Fibroblast of the aortic adventitia (primary cell): ENCODE results near the gene ATP4A. TPM values are rescaled to one million over a fixed set of nuclear protein-coding genes. Genes with fewer than 3 reads are reported as not detected.

Source experiments
- DNase-seq: peaks from one replicate; pipeline ENCODE4 v3.0.0-alpha.2; 2010; ENCODE audit warnings: low read depth
- H3K4me3 ChIP-seq: 2 replicates; pipeline ENCODE4 v1.5.1; 2011; ENCODE audit warnings: low read depth, mild to moderate bottlenecking, control low read depth, low read length, moderate library complexity
- total RNA-seq: library from RNA; depleted of rRNA; stranded (reverse); fragments of >200 nt; gene quantifications from 2 replicates; pipeline ENCODE4 v1.2.3, GENCODE V29; 2012; ENCODE audit warnings: low replicate concordance
- TF ChIP-seq, protein P1 (sequence below): IDR thresholded peaks from 2 replicates; pipeline ENCODE4 v1.5.1; 2011; ENCODE audit warnings: mild to moderate bottlenecking, low read length, control low read depth, inconsistent platforms; ENCODE audit not compliant: insufficient read depth

The ATP4A gene
- total RNA-seq, 1 donor, result not detected

DNA sequence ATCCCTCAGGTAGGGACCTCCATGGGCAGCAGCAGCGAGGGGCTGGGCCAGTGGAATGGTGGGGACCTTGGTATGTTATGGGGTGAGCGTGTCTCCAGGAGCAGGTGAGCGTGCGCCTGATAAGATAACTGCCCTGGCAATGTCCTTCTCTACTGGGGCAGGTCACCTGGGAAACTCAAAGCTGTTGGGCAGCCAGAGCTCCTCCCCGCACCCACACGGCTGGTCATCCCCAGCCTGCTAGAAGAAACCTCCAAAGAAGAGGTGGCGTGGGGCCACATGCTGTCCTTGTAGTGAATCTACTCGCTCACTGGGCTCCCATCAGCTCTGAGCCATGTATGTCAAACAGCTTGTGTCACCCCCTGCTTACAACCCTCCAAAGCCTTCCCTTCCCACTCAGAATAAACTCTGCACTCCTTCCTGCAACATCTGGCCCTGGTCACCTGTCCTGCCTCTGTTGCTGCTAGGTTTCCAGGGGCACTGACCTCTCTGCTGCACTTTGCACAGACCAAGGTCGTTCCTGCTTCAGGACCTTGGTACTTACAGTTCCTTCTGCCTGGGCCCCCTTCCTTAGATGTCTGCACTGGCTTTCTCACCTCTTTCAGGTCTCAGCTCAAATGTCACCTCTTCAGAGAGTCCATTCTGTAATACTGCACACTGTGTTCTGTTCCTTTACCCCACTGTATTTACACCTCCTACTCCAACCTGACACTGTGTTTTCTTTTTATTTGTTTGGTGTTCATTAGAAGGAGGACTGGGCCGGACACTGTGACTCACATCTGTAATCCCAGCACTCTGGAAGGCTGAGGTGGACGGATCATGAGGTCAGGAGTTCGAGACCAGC, 1.8 kb upstream of the ATP4A start:
- TF ChIP-seq, protein P1, sequence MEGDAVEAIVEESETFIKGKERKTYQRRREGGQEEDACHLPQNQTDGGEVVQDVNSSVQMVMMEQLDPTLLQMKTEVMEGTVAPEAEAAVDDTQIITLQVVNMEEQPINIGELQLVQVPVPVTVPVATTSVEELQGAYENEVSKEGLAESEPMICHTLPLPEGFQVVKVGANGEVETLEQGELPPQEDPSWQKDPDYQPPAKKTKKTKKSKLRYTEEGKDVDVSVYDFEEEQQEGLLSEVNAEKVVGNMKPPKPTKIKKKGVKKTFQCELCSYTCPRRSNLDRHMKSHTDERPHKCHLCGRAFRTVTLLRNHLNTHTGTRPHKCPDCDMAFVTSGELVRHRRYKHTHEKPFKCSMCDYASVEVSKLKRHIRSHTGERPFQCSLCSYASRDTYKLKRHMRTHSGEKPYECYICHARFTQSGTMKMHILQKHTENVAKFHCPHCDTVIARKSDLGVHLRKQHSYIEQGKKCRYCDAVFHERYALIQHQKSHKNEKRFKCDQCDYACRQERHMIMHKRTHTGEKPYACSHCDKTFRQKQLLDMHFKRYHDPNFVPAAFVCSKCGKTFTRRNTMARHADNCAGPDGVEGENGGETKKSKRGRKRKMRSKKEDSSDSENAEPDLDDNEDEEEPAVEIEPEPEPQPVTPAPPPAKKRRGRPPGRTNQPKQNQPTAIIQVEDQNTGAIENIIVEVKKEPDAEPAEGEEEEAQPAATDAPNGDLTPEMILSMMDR, result no peak
- DNase-seq, result no peak
- no peak overlapping the region for H3K4me3 ChIP-seq

DNA sequence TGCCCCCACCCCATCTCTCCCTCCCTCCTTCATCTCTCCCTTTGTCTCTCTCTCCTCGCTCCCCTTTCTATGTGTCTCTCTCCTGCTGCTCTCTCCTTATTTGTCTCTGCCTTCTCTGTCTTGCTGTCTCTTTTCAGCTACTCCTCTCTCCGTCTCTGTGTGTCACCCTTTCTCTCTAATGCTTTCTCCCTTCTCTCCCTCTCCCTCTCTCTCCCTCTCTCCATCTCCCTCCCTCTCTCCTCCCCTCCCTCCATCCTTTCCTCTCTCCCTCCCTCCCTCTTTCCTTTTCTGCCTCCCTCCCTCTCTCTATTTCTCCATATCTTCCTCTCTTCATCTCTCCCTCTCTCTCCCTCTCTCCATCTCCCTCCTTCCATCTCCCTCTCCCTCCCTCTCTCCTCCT, 682 bp downstream of the ATP4A start:
- TF ChIP-seq, protein P1, result no peak
- no peak for DNase-seq
- no peak overlapping the region for H3K4me3 ChIP-seq

DNA sequence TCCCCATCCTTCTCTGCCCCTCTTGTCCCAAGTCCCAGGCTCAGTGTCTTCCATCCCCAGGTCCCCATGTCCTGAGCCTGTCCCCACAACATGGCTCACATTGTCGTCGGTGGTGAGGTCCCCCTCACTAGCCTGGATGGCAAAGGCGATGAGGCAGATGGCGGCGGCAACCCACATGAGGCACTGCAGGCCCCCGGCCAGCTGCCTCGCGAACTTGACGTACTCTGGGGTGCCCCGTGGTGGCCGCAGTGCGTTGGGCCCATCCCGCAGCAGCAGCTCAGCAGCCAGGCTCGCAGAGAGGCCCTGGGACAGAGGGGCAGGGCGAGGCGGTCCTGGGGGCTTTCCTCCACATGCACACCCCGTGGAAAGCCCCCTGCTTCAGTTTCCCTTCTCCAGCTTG, 1.1 kb downstream of the ATP4A start:
- no peak overlapping the region for H3K4me3 ChIP-seq
- no peak for DNase-seq
- TF ChIP-seq, protein P1, result no peak

DNA sequence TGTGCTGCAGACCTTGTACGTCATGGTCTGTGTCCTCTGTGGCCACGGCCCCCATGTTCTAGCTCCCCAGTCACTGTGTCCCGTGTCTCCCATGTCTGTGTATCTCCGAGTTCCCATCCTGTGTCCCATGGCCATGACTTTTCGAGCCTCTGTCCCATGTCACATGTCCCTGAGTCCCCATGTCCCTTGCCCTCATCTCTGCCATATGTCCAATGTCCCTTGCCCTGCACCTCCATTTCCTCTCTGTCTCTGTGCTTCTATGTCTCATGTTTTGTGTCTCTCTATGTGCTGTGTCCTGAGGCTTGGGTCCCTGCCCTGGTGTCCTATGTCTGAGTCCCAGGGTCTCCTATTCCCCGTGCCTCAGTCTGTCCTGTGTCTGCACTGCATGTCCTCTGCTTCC, 2.0 kb downstream of the ATP4A start:
- no peak overlapping the region for H3K4me3 ChIP-seq
- TF ChIP-seq, protein P1, result no peak
- no peak for DNase-seq

DNA sequence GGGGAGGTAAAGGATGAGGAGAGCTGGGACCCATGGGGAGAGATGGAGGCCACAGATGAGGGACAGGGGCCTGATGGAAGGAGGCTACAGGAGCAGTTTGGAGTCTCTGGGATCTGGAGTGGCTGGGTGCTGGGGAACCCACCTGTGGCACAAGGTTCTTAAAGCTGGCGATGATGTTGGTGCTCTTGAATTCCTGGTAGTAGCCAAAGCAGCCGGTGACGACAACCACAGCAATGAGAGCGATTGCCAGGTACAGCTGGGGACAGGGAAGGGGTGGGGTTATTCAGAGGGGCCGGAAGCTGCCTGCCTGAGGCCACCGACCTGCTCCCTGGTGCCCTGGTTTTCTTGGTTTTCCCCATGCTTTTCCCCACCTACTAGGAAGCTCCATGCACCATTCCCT, 2.8 kb downstream of the ATP4A start:
- TF ChIP-seq, protein P1, result no peak
- no peak for DNase-seq
- no peak overlapping the region for H3K4me3 ChIP-seq

DNA sequence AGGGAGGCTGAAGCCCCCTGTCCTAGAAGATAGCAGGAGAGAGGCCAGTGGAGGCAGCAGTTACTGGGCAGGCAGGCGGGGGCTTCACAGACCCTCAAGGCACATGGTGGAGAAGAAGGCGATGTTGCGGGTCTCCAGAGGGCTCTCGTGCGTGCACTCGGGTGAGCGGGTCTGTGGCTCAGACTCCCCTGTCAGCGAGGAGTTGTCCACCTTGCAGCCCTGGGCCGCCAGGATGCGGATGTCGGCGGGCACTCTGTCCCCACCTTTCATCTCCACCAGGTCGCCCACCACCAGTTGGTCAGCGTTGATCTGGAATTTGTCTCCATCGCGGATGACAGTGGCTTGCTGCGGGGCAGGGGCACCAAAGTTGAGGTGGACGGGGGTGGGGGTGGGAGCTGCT, 3.2 kb downstream of the ATP4A start:
- H3K4me3 ChIP-seq, result no peak overlapping the region
- TF ChIP-seq, protein P1, result no peak
- no peak for DNase-seq
